NCI-H82 (cell line): Measurements from ENCODE around the gene LRRC75B.

ENCODE experiments used
- DNase-seq: peaks from one replicate; lab custom pipeline; 2025; lab: John Stamatoyannopoulos, UW

The LRRC75B gene

DNA sequence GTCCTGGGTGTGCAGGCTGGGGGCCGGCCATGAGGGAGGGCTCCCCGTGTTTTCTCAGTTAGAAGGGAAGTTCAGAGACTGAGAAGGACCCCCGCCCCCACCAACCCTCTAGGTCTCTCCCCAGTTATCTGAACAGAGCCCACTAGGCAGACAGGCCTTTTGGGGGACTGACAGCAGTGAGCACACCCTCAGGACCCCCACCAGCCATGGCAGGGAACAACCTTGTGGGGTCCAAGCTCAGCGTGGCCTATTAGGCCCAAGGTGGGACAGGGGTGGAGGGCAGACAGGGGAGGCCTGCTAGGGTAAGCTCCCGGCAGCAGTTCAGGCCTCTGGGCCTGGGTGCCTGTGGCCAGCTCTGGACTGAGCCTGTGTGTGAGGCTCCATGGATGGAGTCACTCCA lies 5.6 kb downstream of the LRRC75B start:
- no peak for DNase-seq

- DNase-seq = no peak
Observed at GRCh38 chr22:24585927-24586546, 6.8 kb downstream of the LRRC75B start.

DNA sequence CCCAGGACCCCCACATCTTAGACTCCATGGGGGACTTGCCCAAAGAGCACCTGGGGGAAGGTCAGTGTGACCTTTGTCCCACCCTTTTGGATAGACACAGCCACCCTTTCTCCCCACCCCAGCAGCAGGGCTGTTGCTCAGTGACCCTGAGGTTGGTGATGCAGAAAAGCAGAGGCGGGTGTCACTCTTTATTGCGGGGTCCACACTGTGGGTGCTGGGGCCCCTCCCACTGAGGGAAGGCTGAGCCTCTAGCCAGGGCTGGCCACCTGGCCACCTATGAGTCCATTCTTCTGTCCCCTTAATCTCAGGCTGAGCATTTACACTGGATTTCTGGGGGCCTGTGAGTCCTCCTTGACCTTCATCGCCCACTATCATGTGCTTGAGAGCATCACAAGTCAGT lies 7.4 kb downstream of the LRRC75B start:
- DNase-seq = no peak

GRCh38 chr22:24584871-24585411 lies 7.9 kb downstream of the LRRC75B start:
- no peak for DNase-seq

DNA sequence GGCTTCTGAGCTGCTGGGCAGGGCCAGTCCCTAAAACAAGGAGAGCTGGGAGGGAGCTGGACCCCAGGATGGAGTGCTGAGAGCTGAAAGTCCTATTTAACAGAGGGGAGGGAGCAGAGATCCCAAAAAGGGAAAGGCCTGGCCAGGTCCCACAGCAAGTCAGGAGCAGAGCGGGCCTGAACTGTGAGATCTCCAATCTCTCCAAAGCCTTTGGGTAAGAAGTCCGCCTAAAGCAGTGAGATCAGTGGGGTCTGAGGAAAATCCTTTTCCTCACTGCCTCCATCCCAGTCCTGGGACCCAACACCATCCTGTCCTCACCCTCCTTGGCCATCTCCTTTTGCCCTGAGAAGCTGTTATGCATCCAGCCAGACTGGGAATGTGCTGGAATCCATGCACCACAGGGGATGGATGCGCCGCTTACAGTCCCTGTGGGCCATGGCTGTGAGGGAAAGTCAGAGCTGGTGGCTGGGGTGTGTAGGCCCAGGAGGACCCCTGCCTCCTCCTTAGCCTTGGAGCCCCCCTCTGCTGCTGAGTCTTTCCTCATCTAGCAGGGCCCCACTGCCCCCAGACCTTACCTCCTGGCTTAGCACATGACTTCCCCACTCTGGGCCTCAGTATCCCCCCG lies 8.6 kb downstream of the LRRC75B start:
- no peak for DNase-seq

- DNase-seq = peak; percentile 56
Observed at GRCh38 chr22:24583221-24584165, 9.4 kb downstream of the LRRC75B start.

GRCh38 chr22:24582056-24582814 lies 10.6 kb downstream of the LRRC75B start:
- no peak for DNase-seq

- DNase-seq = no peak
Observed at GRCh38 chr22:24580276-24580675, 12.6 kb downstream of the LRRC75B start.

GRCh38 chr22:24579258-24579601 lies 13.6 kb downstream of the LRRC75B start:
- DNase-seq = peak; percentile 23

DNA sequence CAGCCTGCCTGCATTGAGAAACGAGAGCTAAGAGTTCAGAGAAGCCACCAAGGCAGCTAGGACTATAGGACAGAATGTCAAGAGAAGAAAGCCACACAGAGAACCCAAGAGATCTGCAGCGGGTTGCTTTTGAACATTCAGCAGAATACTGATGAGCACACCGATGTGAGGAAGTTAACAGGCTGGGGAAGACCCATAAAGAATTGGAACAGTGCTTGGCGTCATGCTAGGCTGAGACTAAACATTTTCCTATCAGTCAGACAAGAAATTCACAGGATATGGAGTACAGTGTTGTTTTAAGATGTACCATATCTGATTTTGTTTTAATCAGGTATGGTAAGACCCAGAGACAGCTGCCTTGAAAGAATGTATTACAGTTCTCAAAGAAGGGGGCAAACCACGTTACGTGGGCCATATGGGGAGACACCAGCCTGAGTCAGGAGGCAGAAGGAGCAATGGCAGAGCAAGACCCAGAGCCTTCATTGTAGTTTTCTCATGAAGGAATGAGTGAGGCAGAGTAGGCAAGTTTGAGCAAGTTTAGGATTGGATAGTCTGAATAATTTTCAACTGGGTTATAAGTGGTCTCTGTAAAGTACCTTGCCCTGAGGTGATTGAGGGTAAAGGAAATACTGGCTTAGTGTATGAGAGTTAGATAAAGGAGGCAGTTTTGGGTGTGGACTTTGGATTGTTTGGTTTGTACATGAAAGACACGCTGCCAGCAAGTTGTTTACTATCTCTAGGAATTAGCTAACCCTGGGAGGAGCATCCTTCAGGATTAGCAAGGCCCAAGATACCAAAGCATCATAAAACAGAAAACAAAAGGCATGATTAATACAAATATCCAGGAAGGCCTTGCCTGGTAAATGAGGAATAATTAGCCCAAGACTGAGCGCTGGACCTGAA lies 14.3 kb downstream of the LRRC75B start:
- DNase-seq = peak; percentile 26

DNA sequence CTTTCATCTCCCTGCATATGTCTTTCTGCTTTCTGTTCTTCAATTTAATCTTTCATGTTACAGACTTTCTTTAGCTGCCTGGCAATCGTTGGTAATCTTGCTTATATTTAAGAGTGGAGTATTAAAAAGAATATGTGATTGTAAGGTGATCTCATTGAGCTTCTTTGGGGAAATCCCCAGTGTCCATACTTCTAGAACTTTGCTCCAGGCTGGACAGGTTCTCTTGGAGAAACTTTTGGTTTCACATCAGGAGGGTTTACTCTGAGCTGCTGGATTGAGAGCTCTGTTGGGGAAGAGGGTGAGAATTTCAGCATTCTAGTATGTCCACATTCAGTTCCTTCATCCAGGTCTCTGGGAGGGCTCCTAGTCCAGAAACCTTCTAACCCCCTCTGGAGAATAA lies 16.1 kb downstream of the LRRC75B start:
- DNase-seq = no peak

GRCh38 chr22:24571266-24571665 lies 21.6 kb downstream of the LRRC75B start:
- no peak for DNase-seq

GRCh38 chr22:24567668-24568067 lies 25.2 kb downstream of the LRRC75B start:
- DNase-seq = no peak

DNA sequence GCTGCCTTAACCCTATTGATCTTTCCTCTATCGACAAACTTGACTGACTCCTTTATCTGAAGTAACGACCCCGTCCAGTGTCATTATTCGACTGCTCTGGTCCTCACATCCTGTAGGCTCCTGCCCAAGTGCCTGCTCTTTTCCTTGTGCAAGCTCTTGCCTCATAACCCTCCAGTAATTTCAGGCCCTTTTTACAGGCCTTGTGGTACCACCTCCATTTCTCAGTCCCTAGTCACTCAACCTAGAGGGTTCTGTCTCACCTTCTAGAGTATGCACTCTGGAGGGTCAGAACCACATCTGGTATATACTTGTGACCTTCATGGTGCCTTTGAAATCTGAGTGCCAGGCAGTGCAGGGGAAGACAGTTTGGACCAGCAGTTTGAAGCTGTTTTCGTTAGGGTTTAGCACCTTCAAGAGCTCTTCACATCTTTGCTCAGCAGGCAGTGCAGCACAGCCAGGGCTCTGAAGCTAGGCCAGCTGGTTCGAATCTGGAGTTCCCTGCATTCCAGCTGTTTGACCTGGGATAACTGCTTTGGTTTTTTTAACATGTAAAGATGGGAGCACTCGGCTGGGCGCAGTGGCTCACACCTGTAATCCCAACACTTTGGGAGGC lies 25.9 kb downstream of the LRRC75B start:
- no peak for DNase-seq

GRCh38 chr22:24565077-24565476 lies 27.8 kb downstream of the LRRC75B start:
- no peak for DNase-seq

DNA sequence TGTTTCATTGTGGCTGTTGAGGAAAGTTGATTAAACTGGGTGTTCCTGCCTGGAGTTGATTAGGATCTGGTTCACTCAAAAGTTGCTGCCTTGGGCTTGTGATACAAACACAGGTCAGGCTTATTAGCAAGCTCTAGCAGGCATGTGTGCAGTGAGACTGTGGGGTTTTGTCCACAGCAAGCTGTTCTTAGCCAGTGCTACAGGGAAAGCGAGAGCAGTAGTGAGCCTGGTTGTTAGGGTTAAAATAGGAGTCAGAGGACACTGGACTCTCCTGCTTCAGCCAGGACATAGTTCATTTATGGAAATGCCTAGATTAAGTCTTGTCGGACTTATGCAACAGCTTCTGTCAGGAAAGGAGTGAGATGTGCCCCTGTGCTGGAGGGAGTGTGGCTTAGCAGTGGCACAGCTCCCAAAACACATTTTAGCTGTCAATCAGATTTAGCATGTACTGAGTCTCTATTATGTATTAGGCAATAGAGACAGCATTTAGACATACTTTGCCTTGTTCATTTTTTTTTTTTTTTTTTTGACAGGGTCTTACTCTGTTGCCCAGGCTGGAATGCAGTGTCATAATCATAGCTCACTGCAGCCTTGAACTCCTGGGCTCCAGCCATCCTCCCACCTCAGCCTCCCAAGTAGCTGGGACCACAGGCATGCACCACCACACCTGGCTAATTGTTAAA lies 28.4 kb downstream of the LRRC75B start:
- DNase-seq = no peak

- no peak for DNase-seq
Observed at GRCh38 chr22:24563246-24563645, 29.6 kb downstream of the LRRC75B start.

GRCh38 chr22:24559471-24559870 lies 33.4 kb downstream of the LRRC75B start:
- no peak for DNase-seq

DNA sequence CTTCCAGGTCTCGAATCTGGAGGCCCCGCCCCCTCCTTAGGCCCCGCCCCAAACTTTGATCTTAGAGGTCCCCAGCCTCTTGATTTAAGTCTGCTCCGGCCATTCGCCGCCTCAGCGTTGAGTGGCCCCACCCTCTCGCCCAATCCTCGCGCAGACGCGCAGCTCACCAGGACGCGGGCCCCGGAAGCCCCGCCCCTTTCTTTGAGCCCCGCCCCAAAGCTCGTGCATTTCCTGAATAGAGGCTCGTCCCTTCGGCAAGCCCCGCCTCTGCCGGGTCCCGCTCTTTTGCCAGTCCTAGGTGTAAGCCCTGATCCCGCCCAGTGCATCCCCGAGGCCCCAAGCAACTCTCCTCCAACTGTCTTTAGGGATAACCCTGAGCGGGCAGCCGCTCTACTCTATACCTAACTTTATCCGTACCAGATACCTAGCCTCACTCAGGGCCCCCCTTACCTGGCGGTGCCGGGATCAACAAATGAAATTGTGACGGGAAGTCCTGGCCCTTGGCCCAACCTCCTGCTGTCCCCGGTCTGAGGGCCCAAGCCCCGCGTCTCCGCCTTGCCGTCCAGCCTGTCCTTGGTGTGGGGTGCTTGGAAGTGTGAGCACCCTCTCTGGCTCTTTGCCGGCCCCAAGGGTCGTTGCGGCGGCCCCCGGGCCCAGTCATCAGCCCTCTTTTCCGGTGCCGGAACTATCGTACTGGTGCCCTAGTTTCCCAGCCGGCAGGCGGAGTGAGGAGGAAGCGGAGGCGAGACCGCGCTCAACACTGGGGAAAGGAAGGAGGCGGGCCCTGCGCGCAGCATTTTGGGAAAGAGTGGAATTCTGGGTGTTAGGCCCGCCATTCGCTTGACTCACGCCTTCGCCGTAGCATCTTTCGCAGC lies 37.5 kb downstream of the LRRC75B start, which contains the start of gene SNRPD3:
SNRPD3 (plus strand) TSS at position 835 of the 875 bp plus-strand sequence. CDS start 1,676 bp downstream, outside the sequence.
- peak; percentile 98 for DNase-seq
